ENCODE measurements around the gene ZNF100.
"Not testable (repeated sequence)": the region's sequence is repeated elsewhere in the genome, so short reads cannot be mapped to it uniquely, and the experiment has no call there.

Gene ZNF100

DNA sequence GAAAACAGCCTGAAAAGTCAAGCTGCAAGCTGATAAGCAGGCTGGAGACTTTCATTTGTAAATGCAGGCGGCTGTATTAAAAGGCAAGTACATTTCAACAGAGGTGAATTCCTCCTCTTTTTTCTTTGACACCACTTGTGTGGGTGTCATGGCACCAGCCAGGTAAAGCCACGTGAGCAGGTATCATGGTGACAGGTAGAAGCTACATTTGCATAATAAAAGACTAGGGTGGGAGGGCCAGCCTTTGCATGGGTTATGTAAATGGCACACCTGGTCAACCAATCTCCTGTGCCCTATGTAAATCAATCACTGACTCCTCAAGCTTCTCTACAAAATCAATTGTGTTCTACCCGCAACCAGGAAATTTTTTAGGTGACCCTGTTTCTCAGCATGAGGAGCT is 68.2 kb downstream of the ZNF100 start:
- no peak for DNase-seq

DNA sequence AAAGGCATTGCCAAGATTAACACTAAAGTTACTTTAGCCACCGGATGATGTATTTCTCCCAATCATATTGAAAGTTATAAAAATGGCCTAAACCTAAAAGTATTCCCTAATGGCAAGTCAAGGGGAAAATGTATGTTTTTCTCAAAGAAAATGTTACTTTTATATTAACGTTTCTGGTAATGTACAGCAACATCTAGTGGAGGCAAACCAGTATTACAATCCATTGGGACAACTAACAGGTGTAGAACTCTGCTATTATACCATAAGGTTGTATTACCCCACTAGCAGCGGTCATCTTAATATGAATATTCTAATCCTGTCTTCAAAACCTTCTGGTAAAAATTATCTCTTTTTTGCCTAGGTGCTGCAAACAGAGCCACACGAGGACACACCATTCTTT is 69.2 kb downstream of the ZNF100 start:
- DNase-seq, result no peak

DNA sequence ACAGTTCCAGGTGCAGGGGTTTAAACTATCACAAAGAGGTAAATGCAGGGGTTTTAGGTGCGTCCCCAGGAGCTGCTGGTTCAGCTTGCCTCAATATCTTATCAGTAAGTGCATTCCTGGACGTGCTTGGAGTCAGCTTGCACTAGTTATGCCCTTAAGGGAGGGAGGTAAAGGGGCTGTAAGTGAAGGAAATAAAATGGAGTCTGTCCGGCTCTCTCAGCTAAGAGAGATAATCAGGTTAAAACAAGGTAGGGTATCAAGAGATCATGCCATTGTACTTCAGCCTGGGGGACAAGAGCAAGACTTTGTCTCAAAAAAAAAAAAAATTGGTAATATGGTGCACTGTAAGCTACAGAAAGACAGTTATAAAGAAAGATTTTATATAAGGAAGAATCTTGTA is 69.7 kb downstream of the ZNF100 start:
- DNase-seq, result no peak

DNA sequence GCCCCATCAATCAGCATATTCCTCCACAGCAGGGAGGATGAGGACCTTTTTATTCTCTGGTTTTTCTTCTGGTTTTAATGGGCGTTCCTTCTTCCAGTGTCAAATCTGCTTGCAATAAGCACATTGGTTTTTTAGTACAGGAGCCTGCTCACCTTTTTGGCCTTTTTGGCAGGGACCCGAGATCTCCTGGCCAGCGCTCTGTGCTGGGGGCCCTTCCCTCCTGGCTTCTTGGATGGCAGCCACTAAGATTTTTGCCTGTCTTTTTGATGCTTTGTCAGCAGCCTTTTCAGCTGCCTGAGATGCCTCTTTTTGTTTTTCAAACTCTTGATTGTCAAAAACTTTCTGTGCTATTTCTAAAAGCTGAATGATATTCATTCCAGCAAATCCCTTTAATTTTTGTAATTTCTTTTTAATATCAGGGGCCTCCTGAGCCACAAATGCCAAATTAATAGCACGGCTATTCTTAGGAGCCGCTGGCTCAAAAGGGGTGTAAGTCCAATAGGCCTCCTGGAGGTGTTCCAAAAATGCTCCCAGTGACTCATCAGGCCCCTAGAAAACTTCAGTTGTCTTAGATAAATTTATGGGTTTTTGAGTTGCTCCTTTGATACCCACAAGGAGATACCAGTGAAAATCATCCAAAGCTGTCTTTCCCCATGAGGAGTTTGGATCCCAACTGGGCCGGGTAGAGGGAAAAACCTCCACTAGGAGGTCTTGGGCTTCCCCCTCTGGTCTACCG is 73.0 kb downstream of the ZNF100 start:
- no peak for DNase-seq

DNA sequence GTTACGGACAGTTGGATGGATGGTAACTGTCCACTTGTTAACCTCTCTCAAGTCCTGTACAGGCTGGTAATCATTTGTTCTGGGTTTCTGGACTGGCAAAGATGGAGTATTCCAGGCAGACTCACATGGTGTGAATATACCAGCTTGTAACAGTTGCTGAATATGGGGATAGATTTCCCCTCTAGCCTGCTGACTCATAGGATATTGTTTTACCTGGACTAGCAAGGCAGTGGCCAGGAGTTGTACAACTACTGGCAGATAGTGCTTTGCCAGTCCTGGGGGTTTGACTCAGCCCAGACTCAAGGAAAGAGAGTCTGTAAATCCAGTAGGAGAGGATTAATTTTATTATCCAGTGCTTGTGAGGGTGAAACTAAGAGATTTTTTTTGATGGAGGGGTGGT is 74.0 kb downstream of the ZNF100 start:
- DNase-seq, result no peak

DNA sequence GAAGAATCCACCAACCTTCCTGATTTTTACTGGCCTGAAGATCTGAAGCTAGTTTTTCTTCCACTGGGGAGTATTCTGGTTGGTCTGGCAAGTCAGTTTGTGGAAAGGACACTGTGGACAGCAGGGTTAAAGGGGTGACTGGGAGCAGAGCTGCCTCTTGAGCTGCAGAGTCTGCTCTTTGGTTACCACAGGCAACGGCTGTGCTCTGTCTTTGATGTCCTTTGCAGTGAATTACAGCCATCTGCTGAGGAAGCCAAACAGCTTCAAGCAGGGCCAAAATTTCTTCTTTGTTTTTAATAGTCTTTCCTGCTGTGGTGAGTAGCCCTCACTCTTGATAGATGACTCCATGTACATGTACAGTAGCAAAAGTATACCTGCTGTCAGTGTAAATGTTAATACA is 75.7 kb downstream of the ZNF100 start:
- DNase-seq, result no peak

DNA sequence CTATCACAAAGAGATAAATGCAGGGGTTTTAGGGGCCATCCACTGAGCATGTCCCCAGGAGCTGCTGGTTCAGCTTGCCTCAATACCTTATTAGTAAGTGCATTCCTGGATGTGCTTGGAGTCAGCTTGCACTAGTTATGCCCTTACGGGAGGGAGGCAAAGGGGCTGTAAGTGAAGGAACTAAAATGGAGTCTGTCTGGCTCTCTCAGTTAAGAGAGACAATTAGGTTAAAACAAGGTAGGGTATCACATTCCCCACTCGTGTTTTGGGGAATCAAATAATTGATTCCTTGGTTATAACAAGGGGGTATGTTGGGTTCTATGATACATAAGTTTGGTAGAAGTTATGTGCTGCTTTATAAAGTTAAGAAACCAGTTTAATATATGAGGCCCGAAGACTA is 78.9 kb downstream of the ZNF100 start:
- DNase-seq, result no peak

DNA sequence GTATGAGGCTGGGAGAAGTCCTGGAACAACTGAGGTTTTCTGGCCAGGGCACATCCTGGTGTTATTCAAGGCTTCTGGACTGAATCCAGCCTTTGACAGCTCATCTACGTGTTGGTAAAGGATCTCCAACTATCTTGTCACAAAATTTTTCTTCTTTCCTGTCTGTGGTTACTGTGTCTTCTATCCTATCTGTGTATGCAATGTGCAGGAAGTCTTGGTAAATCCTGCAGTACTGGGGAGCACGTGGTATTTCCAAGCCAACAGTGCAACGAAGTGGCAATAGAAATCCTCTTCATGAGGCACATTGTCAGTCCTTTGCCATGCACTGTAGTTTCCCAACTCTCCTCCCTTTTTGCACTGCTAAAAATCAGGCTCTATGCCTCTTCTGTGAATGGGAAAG is 86.7 kb downstream of the ZNF100 start:
- DNase-seq, result no peak

DNA sequence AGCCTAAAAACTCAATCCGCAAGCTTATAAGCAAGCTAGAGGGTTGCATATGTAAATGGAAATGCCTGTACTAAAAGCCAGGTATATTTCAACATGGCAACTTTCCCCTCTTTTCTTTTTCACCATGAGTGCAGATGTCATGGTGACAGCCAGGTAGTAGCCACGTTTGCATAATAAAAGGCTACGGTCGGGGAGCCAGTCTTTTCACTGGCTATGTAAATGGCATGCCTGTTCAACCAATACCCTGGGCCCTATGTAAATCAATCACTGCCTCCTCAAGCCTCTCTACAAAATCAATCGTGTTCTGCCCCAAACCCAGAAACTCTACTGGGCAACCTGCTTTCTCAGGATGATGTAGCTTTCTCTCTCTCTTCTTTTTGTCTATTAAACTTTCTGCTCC is 87.4 kb downstream of the ZNF100 start:
- no peak for DNase-seq

DNA sequence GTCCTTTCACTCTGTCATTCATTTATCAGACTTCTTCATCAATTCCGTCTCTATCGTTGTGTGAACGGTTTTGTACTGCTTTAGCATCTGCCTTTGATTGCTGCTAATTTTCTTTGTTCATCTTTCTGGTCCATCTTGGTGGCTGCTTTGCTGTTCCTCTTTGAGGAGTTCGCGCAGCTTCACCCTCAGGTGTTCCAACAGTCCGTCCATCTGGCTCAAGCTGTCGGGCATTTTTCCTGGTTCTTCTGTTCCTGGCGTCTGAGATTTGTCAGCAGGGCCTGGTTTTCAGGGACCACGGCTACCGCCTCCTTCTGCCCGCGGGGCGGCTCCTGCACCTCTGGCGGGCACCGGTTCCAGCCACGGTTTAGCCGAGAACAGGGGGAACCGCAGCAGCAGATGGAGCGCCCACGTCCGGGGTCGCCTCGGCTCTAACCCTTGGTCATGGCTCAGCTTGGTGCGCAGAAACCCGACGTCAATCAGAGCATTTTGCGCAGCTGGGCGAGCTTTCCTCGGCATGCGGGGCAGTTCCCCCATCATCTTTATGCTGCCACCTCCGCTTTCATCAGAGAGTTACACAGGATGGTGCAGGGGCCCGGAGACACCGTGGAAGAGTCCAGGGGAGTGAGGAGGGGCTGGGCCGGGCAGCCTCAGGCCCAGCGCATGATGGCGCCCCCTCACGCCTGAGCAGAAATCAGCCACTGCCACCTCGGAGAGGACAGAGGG is 89.5 kb downstream of the ZNF100 start:
- peak in 1 of 2 donors; percentile 22 for DNase-seq

DNA sequence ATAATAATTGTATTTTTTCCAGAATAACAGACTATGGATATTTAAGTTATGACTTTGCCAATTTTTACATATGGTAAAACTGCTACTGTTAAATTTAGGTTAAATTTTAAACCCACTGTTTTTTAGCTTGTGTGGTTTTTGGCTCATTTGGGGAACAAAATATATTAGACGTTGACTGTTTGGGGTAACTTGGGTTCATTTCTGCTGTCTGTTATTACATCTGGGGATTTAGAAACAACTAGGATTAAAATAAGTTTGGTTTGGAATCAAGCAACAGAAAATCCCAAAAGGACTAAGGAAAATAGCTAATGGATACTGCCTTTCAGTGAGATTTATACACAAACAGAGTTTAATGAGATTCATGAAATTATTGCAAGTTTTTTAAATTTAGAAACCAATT is 92.9 kb downstream of the ZNF100 start:
- no peak for DNase-seq

DNA sequence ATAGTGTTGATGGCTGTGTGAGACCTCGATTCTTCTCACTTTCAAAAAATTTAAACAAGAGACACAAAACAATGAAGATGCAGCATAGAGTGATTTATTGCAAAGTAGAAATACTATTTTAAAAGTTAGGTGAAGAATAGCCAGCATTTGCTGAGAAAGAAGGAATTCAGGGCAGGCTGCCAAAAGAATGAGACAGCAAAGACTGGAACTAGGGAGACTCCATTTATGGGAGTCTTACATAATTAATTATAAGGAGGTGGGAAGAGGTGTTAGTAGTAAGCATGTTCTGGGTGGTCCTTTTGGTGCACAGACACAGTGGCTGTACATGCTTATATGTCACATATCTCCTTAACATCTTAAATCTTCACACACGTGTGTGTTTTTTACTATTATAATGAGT is 93.9 kb downstream of the ZNF100 start:
- DNase-seq, result not testable (repeated sequence)
